HepG2 (cell line): ENCODE data around the gene TBL3. TPM values are rescaled to one million over a fixed set of nuclear protein-coding genes. Genes with fewer than 3 reads are reported as not detected.
A peak's percentile ranks its signal among the peaks of the same experiment; 100 is the strongest.

Source experiments
- BCLAF1 ChIP-seq: fragments of 450-650 bp; IDR thresholded peaks from 2 replicates; pipeline ENCODE4 v1.6.1; 2017; ENCODE audit warnings: mild to moderate bottlenecking
- CBX1 ChIP-seq: IDR thresholded peaks from one replicate; pipeline ENCODE4 v1.6.1; 2016; ENCODE audit warnings: antibody characterized with exemption, low read depth
- CC2D1A ChIP-seq: sonication (generic); formaldehyde crosslinking; IDR thresholded peaks from 2 replicates; pipeline ENCODE4 v1.8.1; 2023; ENCODE audit warnings: mild to moderate bottlenecking, missing genetic modification reagents
- CENPBD1 ChIP-seq: sonication (generic); formaldehyde crosslinking; IDR thresholded peaks from 2 replicates; pipeline ENCODE4 v1.8.0; 2022; ENCODE audit warnings: missing genetic modification reagents, low read depth, mild to moderate bottlenecking, borderline replicate concordance
- GMEB2 ChIP-seq: IDR thresholded peaks from 2 replicates; pipeline ENCODE4 v1.6.1; 2016; ENCODE audit warnings: missing biosample characterization, missing genetic modification reagents, low read depth
- HIVEP1 ChIP-seq: sonication (generic); formaldehyde crosslinking; IDR thresholded peaks from 2 replicates; pipeline ENCODE4 v1.4.0; 2020; ENCODE audit warnings: mild to moderate bottlenecking, missing genetic modification reagents
- NONO ChIP-seq, 2 experiments: fragments of 450-650 bp in 1 of 2; sonication (generic) in 1 of 2; formaldehyde crosslinking in 1 of 2; IDR thresholded peaks in 1 of 2; conservative IDR thresholded peaks in 1 of 2; 2 replicates each; pipeline versions ENCODE4 v1.6.1 to v1.8.0; 2017 to 2022; ENCODE audit warnings: mild to moderate bottlenecking in 1 of 2, missing genetic modification reagents in 1 of 2, moderate library complexity in 1 of 2
- PHF5A ChIP-seq: IDR thresholded peaks from one replicate; pipeline ENCODE4 v1.6.1; 2018; ENCODE audit warnings: low read depth, missing genetic modification reagents; ENCODE audit not compliant: unreplicated experiment
- REPIN1 ChIP-seq: sonication (generic); formaldehyde crosslinking; IDR thresholded peaks from 2 replicates; pipeline ENCODE4 v1.8.0; 2022; ENCODE audit warnings: missing genetic modification reagents, low read depth, mild to moderate bottlenecking, borderline replicate concordance
- SMAD3 ChIP-seq: sonication (generic); formaldehyde crosslinking; IDR thresholded peaks from 2 replicates; pipeline ENCODE4 v1.4.0; 2020; ENCODE audit warnings: missing genetic modification reagents
- TFE3 ChIP-seq: IDR thresholded peaks from 2 replicates; pipeline ENCODE4 v1.6.1; 2016
- ZBED4 ChIP-seq: sonication (generic); formaldehyde crosslinking; IDR thresholded peaks from 2 replicates; pipeline ENCODE4 v1.4.0; 2020; ENCODE audit warnings: missing genetic modification reagents, borderline replicate concordance
- ZNF414 ChIP-seq: sonication (generic); formaldehyde crosslinking; IDR thresholded peaks from 2 replicates; pipeline ENCODE4 v1.5.0; 2020; ENCODE audit warnings: missing genetic modification reagents
- ZNF761 ChIP-seq: sonication (generic); formaldehyde crosslinking; conservative IDR thresholded peaks from 2 replicates; pipeline ENCODE4 v1.4.0; 2020; ENCODE audit warnings: mild to moderate bottlenecking, missing genetic modification reagents
- ZNF768 ChIP-seq: sonication (generic); formaldehyde crosslinking; IDR thresholded peaks from 2 replicates; pipeline ENCODE4 v1.4.0; 2020; ENCODE audit warnings: missing genetic modification reagents
- ZSCAN20 ChIP-seq: sonication (generic); formaldehyde crosslinking; IDR thresholded peaks from 2 replicates; pipeline ENCODE4 v1.4.0; 2020; ENCODE audit warnings: missing genetic modification reagents, mild to moderate bottlenecking, borderline replicate concordance
- polyA plus RNA-seq, 8 experiments: library from polyadenylated mRNA; depleted of rRNA in 3 of 8; stranded (reverse) in 7 of 8; unstranded in 1 of 8; fragments of >200 nt; fragmentation: Illumina TruSeq in 4 of 8; extraction: Trizol in 4 of 8; gene quantifications; 2 replicates each; pipeline versions ENCODE4 v1.2.1 to v1.2.3, GENCODE V29; 2011 to 2016; ENCODE audit warnings: low read depth in 4 of 8, missing spikeins in 1 of 8, mixed read lengths in 1 of 8; ENCODE audit not compliant: insufficient read depth in 1 of 8
- total RNA-seq, 5 experiments: library from RNA; depleted of rRNA; stranded (reverse); fragments of >200 nt; fragmentation: Illumina TruSeq; extraction: Trizol; gene quantifications; 2 replicates each; pipeline ENCODE4 v1.2.3, GENCODE V29; 2016; ENCODE audit warnings: low read depth in 1 of 5

The TBL3 gene
- total and polyA plus RNA-seq, 2 of the 13 experiments (the other 11 are each of a cell fraction or from before 2014, with no cell fraction given) = 16.8 to 38.0 TPM

- no peak for TF ChIP-seq BCLAF1
- peak; percentile 40 for TF ChIP-seq ZNF761 (CRISPR knock-in tag)
- TF ChIP-seq CENPBD1 (CRISPR knock-in tag) = no peak
- peak; percentile 45; the same call in 1 of the 2 replicates for TF ChIP-seq ZBED4 (CRISPR knock-in tag)
- peak; percentile 94 for TF ChIP-seq HIVEP1 (CRISPR knock-in tag)
- TF ChIP-seq ZNF414 (CRISPR knock-in tag) = peak; percentile 92
- peak; percentile 80 for TF ChIP-seq TFE3 (CRISPR knock-in tag)
- TF ChIP-seq GMEB2 (CRISPR knock-in tag) = no peak
- TF ChIP-seq SMAD3 (CRISPR knock-in tag) = peak; percentile 74; the same call in 1 of the 2 replicates
- TF ChIP-seq REPIN1 (CRISPR knock-in tag) = peak; percentile 63; the same call in 1 of the 2 replicates
- no peak for TF ChIP-seq ZNF768
- 0 out of 2 replicates have a peak, but pooled peaks have one; percentile 37 for TF ChIP-seq ZSCAN20 (CRISPR knock-in tag)
- no peak for TF ChIP-seq PHF5A (CRISPR knock-in tag)
- TF ChIP-seq NONO (IDR thresholded peaks at IDR 0.05) = no peak
- TF ChIP-seq NONO (CRISPR knock-in tag; conservative IDR thresholded peaks at IDR 0.05) = peak; percentile 94
- no peak for TF ChIP-seq CBX1
- TF ChIP-seq CC2D1A (CRISPR knock-in tag) = no peak
Measured at GRCh38 chr16:1940273-1941161, 31.3 kb upstream of the TBL3 start (continued).
